ENCODE data around the gene SYT12. TPM values are rescaled to one million over a fixed set of nuclear protein-coding genes. Genes with fewer than 3 reads are reported as not detected.
"Not testable (repeated sequence)": the region's sequence is repeated elsewhere in the genome, so short reads cannot be mapped to it uniquely, and the experiment has no call there.

SYT12 gene
- total RNA-seq, 2 donors from 2014 or later: 0.18 to 1.8 TPM

DNA sequence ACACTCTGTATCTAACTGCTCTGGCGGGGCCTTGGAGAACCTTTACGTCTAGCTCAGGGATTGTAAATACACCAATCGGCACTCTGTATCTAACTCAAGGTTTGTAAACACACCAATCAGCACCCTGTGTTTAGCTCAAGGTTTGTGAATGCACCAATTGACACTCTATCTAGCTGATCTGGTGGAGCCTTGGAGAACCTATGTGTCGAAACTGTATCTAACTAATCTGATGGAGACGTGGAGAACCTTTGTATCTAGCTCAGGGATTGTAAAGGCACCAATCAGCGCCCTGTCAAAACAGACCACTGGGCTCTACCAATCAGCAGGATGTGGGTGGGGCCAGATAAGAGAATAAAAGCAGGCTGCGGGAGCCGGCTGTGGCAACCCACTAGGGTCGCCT is 33.6 kb upstream of the SYT12 start:
- intact Hi-C loops (cut with DNase I); ATAC-seq; DNase-seq: not testable (repeated sequence)

DNA sequence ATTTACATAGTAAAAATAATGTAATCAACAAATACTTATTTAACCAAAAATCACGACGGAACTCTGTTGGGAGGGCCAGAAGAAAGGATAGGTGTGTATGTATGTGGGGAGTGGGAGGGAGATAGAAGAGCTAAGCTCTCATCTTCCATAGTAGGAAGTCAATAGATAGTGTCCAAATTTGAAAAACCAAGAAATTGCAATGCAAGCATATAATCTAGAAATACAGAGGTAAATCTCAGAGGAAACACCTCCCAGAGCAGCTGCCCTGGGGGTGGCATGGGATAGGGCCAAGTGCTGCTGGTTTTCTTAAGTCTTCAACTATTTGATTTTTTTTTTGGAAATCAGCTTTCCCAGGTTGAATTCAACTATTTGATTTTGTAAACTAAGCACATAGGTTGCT is 30.9 kb upstream of the SYT12 start:
- no peak for ATAC-seq
- intact Hi-C loops (cut with DNase I): no loop called here
- no peak for DNase-seq

- peak; percentile 92 to 93 for ATAC-seq
- DNase-seq: peak; percentile 72
- intact Hi-C loops (cut with DNase I): no loop called here
Observed at GRCh38 chr11:66996609-66997273, 26.2 kb upstream of the SYT12 start.

GRCh38 chr11:66999555-66999954 is 23.4 kb upstream of the SYT12 start:
- ATAC-seq (no peak), DNase-seq (no peak)
- intact Hi-C loops (cut with DNase I): no loop called here

- ATAC-seq: no peak
- no peak for DNase-seq
Observed at GRCh38 chr11:67001332-67001731, 21.6 kb upstream of the SYT12 start.

GRCh38 chr11:67002297-67002913 is 20.5 kb upstream of the SYT12 start:
- intact Hi-C loops (cut with DNase I): no loop called here
- DNase-seq (no peak), ATAC-seq (no peak)

More at GRCh38 chr11:67001332-67001731, 21.6 kb upstream of the SYT12 start:
- intact Hi-C loops (cut with DNase I): no loop called here

- ATAC-seq (no peak), DNase-seq (no peak)
- intact Hi-C loops (cut with DNase I): no loop called here
Observed at GRCh38 chr11:67002921-67003411, 20.0 kb upstream of the SYT12 start.

- DNase-seq; intact Hi-C loops (cut with DNase I); ATAC-seq: not testable (repeated sequence)
Observed at GRCh38 chr11:67005200-67005599, 17.7 kb upstream of the SYT12 start.

DNA sequence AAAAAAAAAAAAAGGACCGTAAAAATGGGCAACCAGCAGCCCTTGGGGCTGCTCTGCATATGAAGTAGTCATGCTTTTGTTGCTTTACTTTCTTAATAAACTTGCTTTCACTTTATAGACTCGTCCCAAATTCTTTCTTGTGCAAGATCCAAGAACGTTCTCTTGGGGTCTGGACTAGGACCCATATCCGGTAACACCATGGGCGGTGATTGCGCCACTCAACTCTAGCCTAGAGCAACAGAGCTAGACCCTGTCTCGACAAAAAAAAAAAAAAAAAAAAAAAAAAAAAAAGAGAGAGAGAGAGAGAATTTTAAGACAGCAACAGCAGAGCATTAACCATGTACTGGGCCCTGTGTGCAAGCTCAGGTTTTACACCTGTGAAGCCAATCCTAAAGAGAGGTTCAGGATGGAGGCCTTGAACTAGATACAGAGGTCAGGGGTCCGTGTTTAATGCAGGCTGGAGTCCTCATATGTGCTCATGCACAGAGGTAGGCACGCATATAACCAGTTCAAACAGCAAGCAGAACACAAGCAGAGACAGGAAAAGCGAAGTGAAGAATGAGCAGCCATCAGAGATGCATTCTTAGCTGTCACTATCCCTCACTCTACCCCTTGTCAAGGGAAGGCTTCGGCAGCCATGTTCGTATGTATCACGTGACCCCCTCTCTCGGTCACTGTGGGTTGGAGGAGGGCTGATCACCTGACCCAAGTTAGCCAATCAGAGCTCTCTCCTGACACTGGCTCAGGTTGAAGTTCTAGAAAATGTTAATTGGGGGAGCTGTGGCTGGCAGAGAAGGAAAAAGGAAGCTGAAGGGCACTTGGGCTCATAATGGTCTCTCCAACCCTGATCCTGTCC is 16.7 kb upstream of the SYT12 start:
- intact Hi-C loops (cut with DNase I): no loop called here
- peak; percentile 74 for DNase-seq
- peak in 1 of 2 donors; percentile 89 for ATAC-seq

DNA sequence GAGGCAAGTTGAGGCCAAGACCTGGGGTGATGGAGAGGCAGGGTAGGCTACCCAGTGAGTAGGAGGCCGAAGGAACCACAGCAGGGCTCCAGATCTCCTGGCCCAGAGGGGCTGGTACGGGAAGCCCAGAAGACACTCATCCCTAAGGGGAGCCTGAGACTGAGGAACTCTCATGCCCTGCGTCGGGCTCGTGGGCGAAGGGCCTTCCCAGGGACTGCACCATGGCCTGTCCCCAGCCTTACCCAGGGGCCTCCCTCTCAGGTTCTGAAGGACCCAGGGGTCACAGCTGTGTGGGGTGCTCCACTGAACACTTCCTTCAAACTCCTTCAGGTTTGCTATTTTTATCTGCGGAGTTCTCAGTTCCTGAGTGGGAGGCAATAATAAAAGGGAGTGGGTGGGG is 15.8 kb upstream of the SYT12 start:
- intact Hi-C loops (cut with DNase I): no loop called here
- no peak for ATAC-seq
- DNase-seq: no peak

- no peak for DNase-seq
- intact Hi-C loops (cut with DNase I): no loop called here
- no peak for ATAC-seq
Observed at GRCh38 chr11:67010296-67010905, 12.5 kb upstream of the SYT12 start.

- intact Hi-C loops (cut with DNase I): no loop called here
- ATAC-seq: no peak
- no peak for DNase-seq
Observed at GRCh38 chr11:67013511-67014045, 9.4 kb upstream of the SYT12 start.

GRCh38 chr11:67014343-67014742 is 8.6 kb upstream of the SYT12 start:
- no peak for DNase-seq
- intact Hi-C loops (cut with DNase I): no loop called here
- no peak for ATAC-seq

DNA sequence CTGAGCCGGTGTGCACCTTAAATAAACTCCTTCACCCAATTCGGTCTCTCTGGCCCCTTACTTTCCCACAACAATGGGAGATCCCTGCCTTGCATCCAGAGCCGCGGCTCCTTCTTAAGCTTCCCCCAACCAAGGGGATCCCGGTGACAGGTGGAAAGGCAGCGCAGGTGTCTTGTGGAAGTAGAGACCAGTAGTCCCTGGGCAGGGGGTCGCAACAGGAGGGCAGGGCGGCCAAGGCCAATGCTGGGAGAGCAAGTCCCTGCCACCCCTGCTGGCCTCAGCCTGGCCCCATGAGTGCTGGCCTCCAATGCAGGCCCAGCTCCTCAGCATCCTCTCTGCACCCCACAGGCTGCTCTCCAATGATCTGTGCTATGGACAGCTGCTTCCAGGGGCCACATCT is 7.9 kb upstream of the SYT12 start:
- ATAC-seq (no peak), DNase-seq (no peak)
- intact Hi-C loops (cut with DNase I): no loop called here

DNA sequence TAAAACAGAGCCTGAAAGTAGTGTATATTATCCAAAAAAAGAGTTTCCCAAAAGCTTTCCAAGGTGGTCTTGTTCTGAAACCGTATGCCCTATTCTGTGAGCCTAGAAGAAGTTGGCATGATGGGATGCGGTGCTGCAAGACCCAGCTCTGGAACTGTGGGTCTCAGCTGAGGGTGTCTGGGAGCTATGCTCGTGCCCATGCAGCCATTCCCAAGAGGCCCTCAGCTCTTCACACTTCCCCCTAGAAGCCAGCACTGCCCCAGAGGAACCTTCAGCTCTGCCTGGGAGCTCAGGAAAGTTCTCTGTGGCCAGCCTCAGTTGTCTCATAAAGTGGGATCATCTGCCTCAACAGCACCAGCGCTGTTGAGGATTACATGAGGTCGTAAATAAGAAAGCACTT is 6.4 kb upstream of the SYT12 start:
- ATAC-seq: no peak
- no peak for DNase-seq
- intact Hi-C loops (cut with DNase I): no loop called here

DNA sequence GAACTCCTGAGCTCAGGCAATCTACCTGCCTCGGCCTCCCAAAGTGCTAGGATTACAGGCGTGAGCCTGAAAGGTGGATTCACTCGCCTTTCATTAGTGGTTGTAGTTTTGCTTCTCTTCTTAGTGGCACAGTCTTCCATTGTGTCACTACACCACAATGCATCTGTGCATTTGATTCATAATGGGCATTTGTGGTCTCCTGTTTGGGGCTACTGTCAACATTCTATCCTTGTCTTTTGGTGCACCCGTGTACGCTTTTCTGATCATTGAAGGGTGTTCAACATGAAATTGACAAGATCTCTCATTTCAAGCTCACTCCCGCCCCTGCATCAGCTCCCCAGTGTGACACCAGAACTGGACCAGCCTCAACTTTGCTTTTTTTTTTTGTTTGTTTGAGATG is 2.0 kb upstream of the SYT12 start:
- no peak for ATAC-seq
- intact Hi-C loops (cut with DNase I): no loop called here
- DNase-seq: no peak

DNA sequence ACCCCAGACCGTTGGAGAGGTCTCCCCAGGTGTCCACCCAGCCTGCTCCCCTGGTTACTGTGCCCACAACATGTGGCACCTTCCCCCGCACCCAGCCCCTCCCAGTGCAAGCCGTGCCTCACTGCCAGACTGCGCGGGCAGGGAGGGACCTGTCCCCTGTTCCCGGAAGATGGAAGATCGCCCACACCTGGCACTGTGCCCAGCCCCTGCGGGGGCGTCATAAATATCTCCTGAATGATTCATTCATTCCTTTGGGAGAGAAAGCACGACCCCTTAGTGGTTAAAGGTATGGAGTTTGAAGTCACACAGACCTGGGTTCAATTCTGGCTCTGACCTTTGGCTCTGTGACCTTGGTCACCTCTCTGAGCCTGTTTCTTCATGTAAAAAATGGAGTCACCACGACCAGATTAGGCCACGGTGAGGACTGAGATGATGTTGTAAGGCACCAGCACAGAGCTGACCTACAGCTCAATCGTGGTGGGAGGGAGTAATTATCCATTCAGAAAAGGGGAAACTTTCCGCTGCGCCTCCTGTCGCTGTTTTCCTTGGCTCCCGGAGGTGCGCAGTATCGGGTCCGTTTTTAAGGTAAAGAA is 497 bp upstream of the SYT12 start:
- intact Hi-C loops (cut with DNase I): no loop called here
- peak; percentile 46 to 53 for ATAC-seq
- peak; percentile 44 for DNase-seq

DNA sequence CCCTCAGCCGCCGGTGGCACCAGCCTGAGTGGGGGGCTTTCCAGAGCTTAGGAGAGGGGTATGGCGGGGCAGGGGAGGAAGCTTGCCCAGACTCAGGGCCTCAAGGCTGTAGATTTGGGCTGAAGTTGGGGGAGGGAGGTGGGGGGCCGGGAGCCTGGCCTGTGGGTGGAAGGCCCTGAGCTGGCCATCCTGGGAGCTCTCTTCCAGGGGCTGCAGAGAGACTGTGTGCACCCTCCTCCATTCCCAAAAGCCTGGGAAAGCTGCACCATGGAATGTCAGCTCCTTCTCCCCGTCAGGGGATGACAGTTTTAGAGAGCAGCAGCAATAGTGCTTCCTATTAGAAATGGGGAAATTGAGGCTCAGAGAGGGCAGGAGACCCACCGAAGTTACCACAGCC is 1.0 kb downstream of the SYT12 start:
- intact Hi-C loops (cut with DNase I): no loop called here
- DNase-seq: no peak
- no peak for ATAC-seq

GRCh38 chr11:67024410-67024809 is 1.5 kb downstream of the SYT12 start:
- DNase-seq (no peak), ATAC-seq (no peak)
- intact Hi-C loops (cut with DNase I): no loop called here

All from left cardiac atrium (tissue), 4 donors.